IMR-90 (cell line): Measurements from ENCODE around the gene EPHB6. TPM values are rescaled to one million over a fixed set of nuclear protein-coding genes. Genes with fewer than 3 reads are reported as not detected.

ENCODE experiments used
- ATAC-seq: fragments of 200-7000 bp; cut with Tn5 transposase; 2 replicates; pipeline ENCODE4 v1.9.1; 2020; ENCODE audit warnings: low read depth, mild to moderate bottlenecking, moderate library complexity
- BruUV-seq: library from RNA; stranded (reverse); fragments of 400-500 nt; replicated peaks from 2 replicates; lab custom pipeline; 2021; lab: Mats Ljungman, UMichigan
- CTCF ChIA-PET: fragments of 300-600 bp; formaldehyde crosslinking; extraction: SDS; loops from one replicate; lab custom pipeline; 2021; ENCODE audit warnings: antibody characterized with exemption; lab: Yijun Ruan, JAX
- POLR2A ChIA-PET: fragments of 300-600 bp; sonication (Branson Sonifier 250); formaldehyde crosslinking; loops from one replicate; lab custom pipeline; 2022; ENCODE audit warnings: antibody characterized with exemption; ENCODE audit not compliant: unreplicated experiment; lab: Charles Lee
- DNase-seq: peaks from one replicate; pipeline ENCODE4 v3.0.0; 2013
- H2AFZ ChIP-seq: replicated peaks from 2 replicates; pipeline ENCODE3; 2013; ENCODE audit warnings: low read length, mild to moderate bottlenecking; ENCODE audit not compliant: poor library complexity
- H2AK5ac ChIP-seq: 2 replicates; pipeline ENCODE4 v1.6.1; 2013; ENCODE audit warnings: low read depth, low read length, inconsistent platforms
- H2AK9ac ChIP-seq: replicated peaks from 2 replicates; pipeline ENCODE3; 2013; ENCODE audit warnings: mild to moderate bottlenecking, low read depth, low read length, moderate library complexity; ENCODE audit not compliant: poor library complexity
- H2BK120ac ChIP-seq: 2 replicates; pipeline ENCODE4 v1.6.1; 2013; ENCODE audit warnings: low read depth, low read length, inconsistent platforms
- H2BK15ac ChIP-seq: 3 replicates; pipeline ENCODE4 v1.6.1; 2013; ENCODE audit warnings: low read depth, low read length, inconsistent platforms
- H2BK20ac ChIP-seq: 2 replicates; pipeline ENCODE4 v1.6.1; 2013; ENCODE audit warnings: low read depth, mild to moderate bottlenecking, inconsistent platforms, low read length, moderate library complexity
- H2BK5ac ChIP-seq: 2 replicates; pipeline ENCODE4 v1.6.1; 2013; ENCODE audit warnings: mild to moderate bottlenecking, low read depth, low read length, inconsistent platforms; ENCODE audit not compliant: poor library complexity, severe bottlenecking
- H3K14ac ChIP-seq: replicated peaks from 2 replicates; pipeline ENCODE4 v1.6.1; 2013; ENCODE audit warnings: low read depth, low read length, inconsistent platforms
- H3K18ac ChIP-seq: 2 replicates; pipeline ENCODE4 v1.6.1; 2013; ENCODE audit warnings: low read depth, low read length, control low read depth
- H3K23ac ChIP-seq: 2 replicates; pipeline ENCODE4 v1.6.1; 2013; ENCODE audit warnings: low read depth, low read length, inconsistent platforms
- H3K27ac ChIP-seq: 2 replicates; pipeline ENCODE4 v1.5.1; 2013; ENCODE audit warnings: mild to moderate bottlenecking, control low read depth, low read length; ENCODE audit not compliant: insufficient read depth
- H3K27me3 ChIP-seq: 2 replicates; pipeline ENCODE4 v1.6.1; 2013; ENCODE audit warnings: low read length; ENCODE audit not compliant: control insufficient read depth, insufficient read depth
- H3K36me3 ChIP-seq: 2 replicates; pipeline ENCODE4 v1.6.1; 2013; ENCODE audit warnings: low read length, mixed read lengths; ENCODE audit not compliant: control insufficient read depth, insufficient read depth
- H3K4ac ChIP-seq: 2 replicates; pipeline ENCODE4 v1.6.1; 2013; ENCODE audit warnings: low read depth, low read length, inconsistent platforms
- H3K4me1 ChIP-seq: 2 replicates; pipeline ENCODE4 v1.6.1; 2013; ENCODE audit warnings: low read length, mixed read lengths; ENCODE audit not compliant: control insufficient read depth, insufficient read depth
- H3K4me2 ChIP-seq: 2 replicates; pipeline ENCODE4 v1.6.1; 2013; ENCODE audit warnings: low read depth, mild to moderate bottlenecking, control low read depth, low read length, moderate library complexity
- H3K4me3 ChIP-seq: 2 replicates; pipeline ENCODE4 v1.5.1; 2013; ENCODE audit warnings: low read depth, mild to moderate bottlenecking, control low read depth, low read length, moderate library complexity; ENCODE audit not compliant: insufficient read depth
- H3K56ac ChIP-seq: 2 replicates; pipeline ENCODE4 v1.6.1; 2013; ENCODE audit warnings: low read length, inconsistent platforms; ENCODE audit not compliant: insufficient read depth; ENCODE audit errors: extremely low read depth
- H3K79me1 ChIP-seq, 2 experiments: 2 replicates each; pipeline ENCODE4 v1.6.1; 2013; ENCODE audit warnings: low read length in 2 of 2, inconsistent platforms in 1 of 2, low read depth in 1 of 2
- H3K9ac ChIP-seq: 2 replicates; pipeline ENCODE4 v1.6.1; 2013; ENCODE audit warnings: low read depth, low read length, control low read depth
- H3K9me1 ChIP-seq: 2 replicates; pipeline ENCODE4 v1.6.1; 2013; ENCODE audit warnings: low read length, inconsistent platforms; ENCODE audit not compliant: insufficient read depth
- H3K9me3 ChIP-seq: 2 replicates; pipeline ENCODE4 v1.6.1; 2013; ENCODE audit warnings: low read length; ENCODE audit not compliant: control insufficient read depth, insufficient read depth
- H4K20me1 ChIP-seq: 2 replicates; pipeline ENCODE4 v1.6.1; 2013; ENCODE audit warnings: low read length, inconsistent platforms; ENCODE audit not compliant: insufficient read depth
- H4K5ac ChIP-seq: 2 replicates; pipeline ENCODE4 v1.6.1; 2013; ENCODE audit warnings: mild to moderate bottlenecking, low read depth, low read length, control low read depth
- H4K8ac ChIP-seq, 2 experiments: 2 replicates each; pipeline ENCODE4 v1.6.1; 2013; ENCODE audit warnings: low read depth in 2 of 2, low read length in 2 of 2, control low read depth in 1 of 2, inconsistent platforms in 1 of 2
- H4K91ac ChIP-seq: 2 replicates; pipeline ENCODE4 v1.6.1; 2013; ENCODE audit warnings: low read depth, low read length, inconsistent platforms; ENCODE audit not compliant: insufficient read depth
- BHLHE40 ChIP-seq: fragments of 150-350 bp; IDR thresholded peaks from 2 replicates; pipeline ENCODE4 v1.6.1; 2016; ENCODE audit warnings: mild to moderate bottlenecking, low read depth, low read length
- CEBPB ChIP-seq: IDR thresholded peaks from 2 replicates; pipeline ENCODE4 v1.6.1; 2012; ENCODE audit warnings: low read depth, low read length, improper control_type of control experiment
- CHD1 ChIP-seq: IDR thresholded peaks from 2 replicates; pipeline ENCODE4 v1.6.1; 2012; ENCODE audit warnings: low read depth, low read length, improper control_type of control experiment
- FOS ChIP-seq: fragments of 150-350 bp; IDR thresholded peaks from 2 replicates; pipeline ENCODE4 v1.6.1; 2016; ENCODE audit warnings: low read depth, low read length
- MAFK ChIP-seq: IDR thresholded peaks from 2 replicates; pipeline ENCODE4 v1.6.1; 2012; ENCODE audit warnings: low read depth, low read length, improper control_type of control experiment
- MAZ ChIP-seq: IDR thresholded peaks from 2 replicates; pipeline ENCODE4 v1.6.1; 2012; ENCODE audit warnings: low read depth, mild to moderate bottlenecking, low read length, improper control_type of control experiment, moderate library complexity, borderline replicate concordance
- MXI1 ChIP-seq: IDR thresholded peaks from 2 replicates; pipeline ENCODE4 v1.6.1; 2012; ENCODE audit warnings: low read depth, mild to moderate bottlenecking, low read length, moderate library complexity, borderline replicate concordance
- NFE2L2 ChIP-seq: fragments of 150-350 bp; IDR thresholded peaks from 2 replicates; pipeline ENCODE4 v1.6.1; 2016; ENCODE audit warnings: low read depth, mild to moderate bottlenecking, low read length
- POLR2A ChIP-seq: IDR thresholded peaks from 2 replicates; pipeline ENCODE4 v1.6.1; 2012; ENCODE audit warnings: mild to moderate bottlenecking, low read depth, low read length
- RAD21 ChIP-seq: IDR thresholded peaks from 2 replicates; pipeline ENCODE4 v1.6.1; 2012; ENCODE audit warnings: low read length, improper control_type of control experiment
- RCOR1 ChIP-seq: IDR thresholded peaks from 2 replicates; pipeline ENCODE4 v1.6.1; 2012; ENCODE audit warnings: mild to moderate bottlenecking, low read length, improper control_type of control experiment; ENCODE audit not compliant: insufficient replicate concordance
- RFX5 ChIP-seq: IDR thresholded peaks from 2 replicates; pipeline ENCODE4 v1.8.0; 2012; ENCODE audit warnings: low read depth, mild to moderate bottlenecking, low read length, moderate library complexity
- SMC3 ChIP-seq: fragments of 150-350 bp; IDR thresholded peaks from 2 replicates; pipeline ENCODE4 v1.6.1; 2016; ENCODE audit warnings: low read depth, mild to moderate bottlenecking, antibody characterized with exemption, low read length, moderate library complexity
- WGBS, 2 experiments: methylation state at CpG; one replicate each; pipeline versions ENCODE4 v1.1.5 to v1.1.7; 2013; ENCODE audit warnings: missing lambda C conversion rate in 2 of 2; ENCODE audit not compliant: insufficient read length in 1 of 2; ENCODE audit errors: extremely low coverage in 2 of 2; 5-methylcytosine and 5-hydroxymethylcytosine counted together
- dilution Hi-C: fragments of 300-500 bp; cut with HindIII; formaldehyde crosslinking; loops from one replicate; pipeline ENCODE4 v1.14.3; 2018; ENCODE audit warnings: low sequenced_read_pairs; ENCODE audit not compliant: unreplicated experiment
- in situ Hi-C: fragments of 300-500 bp; cut with MboI; formaldehyde crosslinking; loops from 3 replicates; pipeline ENCODE4 v1.14.3; 2019; ENCODE audit warnings: low sequenced_read_pairs, inconsistent platforms, mixed read lengths
- intact Hi-C: fragments of 100-400 bp; cut with micrococcal nuclease; formaldehyde crosslinking; loops from 2 replicates; pipeline ENCODE4 v1.10.0; 2022
- polyA plus RNA-seq, 3 experiments: library from polyadenylated mRNA; depleted of rRNA; stranded (reverse); fragments of >200 nt; gene quantifications; 2 replicates each; pipeline ENCODE4 v1.2.3, GENCODE V29; 2012; ENCODE audit warnings: low replicate concordance in 1 of 3
- total RNA-seq: library from RNA; depleted of rRNA; stranded (reverse); fragments of >200 nt; gene quantifications from 2 replicates; pipeline ENCODE4 v1.2.3, GENCODE V29; 2012
- TF ChIP-seq, protein P1 (sequence below): fragments of 150-350 bp; IDR thresholded peaks from 2 replicates; pipeline ENCODE4 v1.6.1; 2017; ENCODE audit warnings: mild to moderate bottlenecking, antibody characterized with exemption, low read length, low read depth
- TF ChIP-seq, protein P2 (sequence below): fragments of 150-350 bp; IDR thresholded peaks from 2 replicates; pipeline ENCODE4 v1.6.1; 2016; ENCODE audit warnings: low read depth, mild to moderate bottlenecking, low read length, moderate library complexity, borderline replicate concordance
- TF ChIP-seq, protein P3 (sequence below): conservative IDR thresholded peaks from 2 replicates; pipeline ENCODE4 v1.5.1; 2012; ENCODE audit warnings: mild to moderate bottlenecking, low read depth, low read length, improper control_type of control experiment

The EPHB6 gene
- total and polyA plus RNA-seq, 2 of the 4 experiments (the other 2 are of a cell fraction), result under 0.01 to 0.60 TPM

DNA sequence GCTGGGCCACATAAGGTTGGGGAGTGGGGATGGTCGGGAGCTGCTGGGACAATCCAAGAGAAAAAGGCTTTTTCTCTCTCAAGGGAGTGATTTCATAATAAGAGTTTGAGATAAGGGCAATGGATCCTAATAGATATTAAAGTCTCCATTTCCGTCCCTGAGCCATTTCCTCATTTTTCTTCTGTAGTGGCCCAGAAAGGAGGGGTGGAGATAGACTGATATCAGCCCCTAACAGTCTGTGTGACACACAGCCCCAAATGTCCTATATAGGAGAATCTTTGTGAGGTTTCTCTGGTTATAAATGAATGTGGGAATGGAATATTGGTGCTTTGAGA is 48.9 kb upstream of the EPHB6 start:
- no CpG with 5 or more reads among the region's 2 CpGs for WGBS, 2 experiments
- no peak for ATAC-seq
- H3K9ac ChIP-seq, result no peak overlapping the region
- H3K9me3 ChIP-seq, result no peaks in the 10 kb centered on the region
- ChIA-PET POLR2A (no interaction called here), CTCF (no interaction called here)
- H2AK5ac ChIP-seq, result no peak overlapping the region
- no TSS peak for BruUV-seq
- no peak overlapping the region for H2BK5ac ChIP-seq
- no peak overlapping the region for H2BK15ac ChIP-seq
- no peak overlapping the region for H3K18ac ChIP-seq
- no peak overlapping the region for H2BK20ac ChIP-seq
- H4K20me1 ChIP-seq, result no peaks in the 10 kb centered on the region
- TF ChIP-seq MXI1 (no peak), CHD1 (no peak), RAD21 (no peak), MAZ (no peak), MAFK (no peak), BHLHE40 (no peak), POLR2A (no peak), RCOR1 (no peak), SMC3 (no peak), NFE2L2 (no peak), FOS (no peak), RFX5 (no peak), CEBPB (no peak; the same call in 1 of the 2 replicates)
- TF ChIP-seq, protein P1, sequence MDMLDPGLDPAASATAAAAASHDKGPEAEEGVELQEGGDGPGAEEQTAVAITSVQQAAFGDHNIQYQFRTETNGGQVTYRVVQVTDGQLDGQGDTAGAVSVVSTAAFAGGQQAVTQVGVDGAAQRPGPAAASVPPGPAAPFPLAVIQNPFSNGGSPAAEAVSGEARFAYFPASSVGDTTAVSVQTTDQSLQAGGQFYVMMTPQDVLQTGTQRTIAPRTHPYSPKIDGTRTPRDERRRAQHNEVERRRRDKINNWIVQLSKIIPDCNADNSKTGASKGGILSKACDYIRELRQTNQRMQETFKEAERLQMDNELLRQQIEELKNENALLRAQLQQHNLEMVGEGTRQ, result no peak
- TF ChIP-seq, protein P2, sequence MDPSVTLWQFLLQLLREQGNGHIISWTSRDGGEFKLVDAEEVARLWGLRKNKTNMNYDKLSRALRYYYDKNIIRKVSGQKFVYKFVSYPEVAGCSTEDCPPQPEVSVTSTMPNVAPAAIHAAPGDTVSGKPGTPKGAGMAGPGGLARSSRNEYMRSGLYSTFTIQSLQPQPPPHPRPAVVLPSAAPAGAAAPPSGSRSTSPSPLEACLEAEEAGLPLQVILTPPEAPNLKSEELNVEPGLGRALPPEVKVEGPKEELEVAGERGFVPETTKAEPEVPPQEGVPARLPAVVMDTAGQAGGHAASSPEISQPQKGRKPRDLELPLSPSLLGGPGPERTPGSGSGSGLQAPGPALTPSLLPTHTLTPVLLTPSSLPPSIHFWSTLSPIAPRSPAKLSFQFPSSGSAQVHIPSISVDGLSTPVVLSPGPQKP, result no peak
- TF ChIP-seq, protein P3, sequence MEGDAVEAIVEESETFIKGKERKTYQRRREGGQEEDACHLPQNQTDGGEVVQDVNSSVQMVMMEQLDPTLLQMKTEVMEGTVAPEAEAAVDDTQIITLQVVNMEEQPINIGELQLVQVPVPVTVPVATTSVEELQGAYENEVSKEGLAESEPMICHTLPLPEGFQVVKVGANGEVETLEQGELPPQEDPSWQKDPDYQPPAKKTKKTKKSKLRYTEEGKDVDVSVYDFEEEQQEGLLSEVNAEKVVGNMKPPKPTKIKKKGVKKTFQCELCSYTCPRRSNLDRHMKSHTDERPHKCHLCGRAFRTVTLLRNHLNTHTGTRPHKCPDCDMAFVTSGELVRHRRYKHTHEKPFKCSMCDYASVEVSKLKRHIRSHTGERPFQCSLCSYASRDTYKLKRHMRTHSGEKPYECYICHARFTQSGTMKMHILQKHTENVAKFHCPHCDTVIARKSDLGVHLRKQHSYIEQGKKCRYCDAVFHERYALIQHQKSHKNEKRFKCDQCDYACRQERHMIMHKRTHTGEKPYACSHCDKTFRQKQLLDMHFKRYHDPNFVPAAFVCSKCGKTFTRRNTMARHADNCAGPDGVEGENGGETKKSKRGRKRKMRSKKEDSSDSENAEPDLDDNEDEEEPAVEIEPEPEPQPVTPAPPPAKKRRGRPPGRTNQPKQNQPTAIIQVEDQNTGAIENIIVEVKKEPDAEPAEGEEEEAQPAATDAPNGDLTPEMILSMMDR, result no peak
- H2AFZ ChIP-seq, result no peak overlapping the region
- H4K5ac ChIP-seq, result no peak overlapping the region
- in situ Hi-C loops, result no loop called here
- H3K4me1 ChIP-seq, result no peaks in the 10 kb centered on the region
- H3K27ac ChIP-seq, result no peak overlapping the region
- H3K79me1 ChIP-seq, result no peaks in the 10 kb centered on the region
- H3K23ac ChIP-seq, result no peak overlapping the region
- H3K56ac ChIP-seq, result no peak overlapping the region
- intact Hi-C loops, result no loop called here
- no peaks in the 10 kb centered on the region for H3K9me1 ChIP-seq
- H3K4ac ChIP-seq, result no peak overlapping the region
- H4K91ac ChIP-seq, result no peak overlapping the region
- peaks cover 10% of the 10 kb centered on the region; the same call in 1 of the 2 replicates for H3K27me3 ChIP-seq
- H2AK9ac ChIP-seq, result no peak overlapping the region
- no peak for DNase-seq
- no peak overlapping the region for H2BK120ac ChIP-seq
- no peak overlapping the region for H3K4me3 ChIP-seq
- no peak overlapping the region for H4K8ac ChIP-seq
- dilution Hi-C loops, result no loop called here
- H3K36me3 ChIP-seq, result no peaks in the 10 kb centered on the region
- no peak overlapping the region for H3K14ac ChIP-seq
- no peak overlapping the region for H3K4me2 ChIP-seq
